GM12891 (cell line): Measurements from ENCODE around the gene GRIK1.

Experiments
- PAX5 ChIP-seq: IDR thresholded peaks from 2 replicates; pipeline ENCODE4 v1.6.1; 2011; ENCODE audit warnings: low read length, moderate library complexity, mild to moderate bottlenecking; ENCODE audit not compliant: insufficient read depth, severe bottlenecking
- POLR2A ChIP-seq: IDR thresholded peaks from 2 replicates; pipeline ENCODE4 v1.6.1; 2011; ENCODE audit warnings: low read depth, low read length, control low read depth
- POU2F2 ChIP-seq: IDR thresholded peaks from 2 replicates; pipeline ENCODE4 v1.6.1; 2011; ENCODE audit warnings: low read depth, mild to moderate bottlenecking, control low read depth, low read length, moderate library complexity
- TAF1 ChIP-seq: IDR thresholded peaks from 2 replicates; pipeline ENCODE4 v1.6.1; 2011; ENCODE audit warnings: low read depth, low read length, control low read depth

- TF ChIP-seq TAF1 (no peak), POLR2A (no peak), POU2F2 (no peak), PAX5 (no peak)
Measured at GRCh38 chr21:29691616-29692491, 247.9 kb downstream of the GRIK1 start.
